WTC11 (cell line): ENCODE results near the gene ACACA. TPM values are rescaled to one million over a fixed set of nuclear protein-coding genes. Genes with fewer than 3 reads are reported as not detected.

ENCODE experiments used
- ATAC-seq: fragments of 200-7000 bp; cut with Tn5 transposase; 2 replicates; pipeline ENCODE4 v1.10.0; 2021; ENCODE audit warnings: mild to moderate bottlenecking, moderate library complexity
- CTCF ChIA-PET: fragments of 300-600 bp; sonication (Branson Sonifier 250); formaldehyde crosslinking; loops from one replicate; lab custom pipeline; 2021; ENCODE audit warnings: antibody characterized with exemption; lab: Charles Lee
- POLR2A ChIA-PET: fragments of 350-600 bp; sonication (Branson Sonifier 250); formaldehyde crosslinking; loops from one replicate; lab custom pipeline; 2021; ENCODE audit warnings: antibody characterized with exemption; lab: Charles Lee
- DNase-seq: peaks from one replicate; pipeline ENCODE4 v3.0.0; 2021; ENCODE audit warnings: low spot score
- H3K27ac Mint-ChIP-seq: 2 replicates; pipeline ENCODE4 v1.8.0; 2021; ENCODE audit warnings: mixed read lengths
- H3K27me3 Mint-ChIP-seq: 2 replicates; pipeline ENCODE4 v1.8.0; 2021; ENCODE audit warnings: low read depth, mild to moderate bottlenecking, moderate library complexity, mixed read lengths
- H3K36me3 Mint-ChIP-seq: 2 replicates; pipeline ENCODE4 v1.8.0; 2021; ENCODE audit warnings: mixed read lengths
- H3K4me1 Mint-ChIP-seq: 2 replicates; pipeline ENCODE4 v1.8.0; 2022; ENCODE audit warnings: mixed read lengths
- H3K4me3 Mint-ChIP-seq: 2 replicates; pipeline ENCODE4 v1.8.0; 2021; ENCODE audit warnings: mild to moderate bottlenecking, moderate library complexity, mixed read lengths
- H3K9me3 Mint-ChIP-seq: 2 replicates; pipeline ENCODE4 v1.8.0; 2021; ENCODE audit warnings: mixed read lengths
- ARID4B ChIP-seq: sonication (generic); formaldehyde crosslinking; IDR thresholded peaks from 2 replicates; pipeline ENCODE4 v1.8.0; 2023; ENCODE audit warnings: missing genetic modification reagents, mild to moderate bottlenecking, borderline replicate concordance
- ERG ChIP-seq: fragments of 250-450 bp; sonication (Bioruptor Pico); IDR thresholded peaks from 2 replicates; pipeline ENCODE4 v1.8.0; 2021; ENCODE audit warnings: mild to moderate bottlenecking
- FOXJ3 ChIP-seq: sonication (generic); formaldehyde crosslinking; IDR thresholded peaks from 2 replicates; pipeline ENCODE4 v1.9.0; 2021; ENCODE audit warnings: missing genetic modification reagents, mild to moderate bottlenecking, borderline replicate concordance
- IRF2 ChIP-seq: sonication (generic); formaldehyde crosslinking; IDR thresholded peaks from 2 replicates; pipeline ENCODE4 v1.8.0; 2022; ENCODE audit warnings: low read depth, missing genetic modification reagents, borderline replicate concordance
- NFE2L1 ChIP-seq: sonication (generic); formaldehyde crosslinking; IDR thresholded peaks from 2 replicates; pipeline ENCODE4 v1.8.1; 2023; ENCODE audit warnings: missing genetic modification reagents
- OVOL2 ChIP-seq: fragments of 250-450 bp; sonication (Bioruptor Pico); IDR thresholded peaks from 2 replicates; pipeline ENCODE4 v1.9.0; 2021; ENCODE audit warnings: mild to moderate bottlenecking, borderline replicate concordance
- SP1 ChIP-seq: sonication (generic); formaldehyde crosslinking; conservative IDR thresholded peaks from 2 replicates; pipeline ENCODE4 v1.8.1; 2022; ENCODE audit warnings: missing genetic modification reagents
- TEAD4 ChIP-seq: sonication (generic); formaldehyde crosslinking; IDR thresholded peaks from 2 replicates; pipeline ENCODE4 v1.8.0; 2022; ENCODE audit warnings: mild to moderate bottlenecking, missing genetic modification reagents
- TP53 ChIP-seq: sonication (generic); formaldehyde crosslinking; IDR thresholded peaks from 2 replicates; pipeline ENCODE4 v1.8.1; 2023; ENCODE audit warnings: mild to moderate bottlenecking, missing genetic modification reagents
- ZMAT4 ChIP-seq: fragments of 250-450 bp; sonication (Bioruptor Pico); IDR thresholded peaks from 2 replicates; pipeline ENCODE4 v1.9.0; 2021; ENCODE audit warnings: mild to moderate bottlenecking
- ZNF281 ChIP-seq: sonication (generic); formaldehyde crosslinking; IDR thresholded peaks from 2 replicates; pipeline ENCODE4 v1.8.0; 2023; ENCODE audit warnings: mild to moderate bottlenecking, missing genetic modification reagents
- ZNF317 ChIP-seq: sonication (generic); formaldehyde crosslinking; IDR thresholded peaks from 2 replicates; pipeline ENCODE4 v1.8.1; 2023; ENCODE audit warnings: low read depth, mild to moderate bottlenecking, moderate library complexity, missing genetic modification reagents, borderline replicate concordance
- ZNF671 ChIP-seq: fragments of 250-450 bp; sonication (Bioruptor Pico); IDR thresholded peaks from 2 replicates; pipeline ENCODE4 v1.8.0; 2021; ENCODE audit warnings: mild to moderate bottlenecking
- total RNA-seq: library from RNA; stranded (reverse); gene quantifications from 3 replicates; pipeline ENCODE4 v1.2.3, GENCODE V29; 2021
- TF ChIP-seq, protein P1 (sequence below): fragments of 250-450 bp; sonication (Bioruptor Pico); IDR thresholded peaks from 2 replicates; pipeline ENCODE4 v2.1.2; 2022; ENCODE audit warnings: mild to moderate bottlenecking, moderate library complexity
- TF ChIP-seq, protein P2 (sequence below): sonication (generic); formaldehyde crosslinking; conservative IDR thresholded peaks from 2 replicates; pipeline ENCODE4 v1.8.1; 2022; ENCODE audit warnings: mild to moderate bottlenecking, missing genetic modification reagents
- TF ChIP-seq, protein P3 (sequence below): sonication (generic); formaldehyde crosslinking; IDR thresholded peaks from 2 replicates; pipeline ENCODE4 v1.8.1; 2023; ENCODE audit warnings: mild to moderate bottlenecking, moderate library complexity, missing genetic modification reagents
- TF ChIP-seq, protein P4 (sequence below): sonication (generic); formaldehyde crosslinking; IDR thresholded peaks from 2 replicates; pipeline ENCODE4 v1.8.0; 2022; ENCODE audit warnings: mild to moderate bottlenecking, missing genetic modification reagents
- TF ChIP-seq, protein P5 (sequence below): fragments of 250-450 bp; sonication (Bioruptor Pico); IDR thresholded peaks from 2 replicates; pipeline ENCODE4 v1.9.0; 2021; ENCODE audit warnings: moderate library complexity, mild to moderate bottlenecking, inconsistent platforms, borderline replicate concordance

Gene ACACA
- total RNA-seq, 1 experiment from 2014 or later, result 167 TPM

GRCh38 chr17:37219876-37220606, 186.6 kb downstream of the ACACA start:
- Mint-ChIP-seq H3K36me3 (peaks cover 28% of the 10 kb centered on the region), H3K4me1 (peaks cover 23% of the 10 kb centered on the region), H3K9me3 (no peaks in the 10 kb centered on the region), H3K4me3 (no peak overlapping the region), H3K27me3 (no peaks in the 10 kb centered on the region), H3K27ac (peak overlapping the region; percentile 93)
- ChIA-PET CTCF (no interaction called here), POLR2A (no interaction called here)
- DNase-seq, result no peak
- TF ChIP-seq ZNF281 (CRISPR knock-in tag) (no peak), OVOL2 (CRISPR knock-in tag) (no peak), TP53 (CRISPR knock-in tag) (no peak), FOXJ3 (CRISPR knock-in tag) (no peak), NFE2L1 (CRISPR knock-in tag) (no peak), ARID4B (CRISPR knock-in tag) (no peak), TEAD4 (CRISPR knock-in tag) (no peak)
- TF ChIP-seq, protein P1, sequence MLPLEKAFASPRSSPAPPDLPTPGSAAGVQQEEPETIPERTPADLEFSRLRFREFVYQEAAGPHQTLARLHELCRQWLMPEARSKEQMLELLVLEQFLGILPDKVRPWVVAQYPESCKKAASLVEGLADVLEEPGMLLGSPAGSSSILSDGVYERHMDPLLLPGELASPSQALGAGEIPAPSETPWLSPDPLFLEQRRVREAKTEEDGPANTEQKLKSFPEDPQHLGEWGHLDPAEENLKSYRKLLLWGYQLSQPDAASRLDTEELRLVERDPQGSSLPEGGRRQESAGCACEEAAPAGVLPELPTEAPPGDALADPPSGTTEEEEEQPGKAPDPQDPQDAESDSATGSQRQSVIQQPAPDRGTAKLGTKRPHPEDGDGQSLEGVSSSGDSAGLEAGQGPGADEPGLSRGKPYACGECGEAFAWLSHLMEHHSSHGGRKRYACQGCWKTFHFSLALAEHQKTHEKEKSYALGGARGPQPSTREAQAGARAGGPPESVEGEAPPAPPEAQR (CRISPR knock-in tag), result no peak
- TF ChIP-seq, protein P2, sequence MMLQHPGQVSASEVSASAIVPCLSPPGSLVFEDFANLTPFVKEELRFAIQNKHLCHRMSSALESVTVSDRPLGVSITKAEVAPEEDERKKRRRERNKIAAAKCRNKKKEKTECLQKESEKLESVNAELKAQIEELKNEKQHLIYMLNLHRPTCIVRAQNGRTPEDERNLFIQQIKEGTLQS (CRISPR knock-in tag), result no peak
- TF ChIP-seq, protein P3, sequence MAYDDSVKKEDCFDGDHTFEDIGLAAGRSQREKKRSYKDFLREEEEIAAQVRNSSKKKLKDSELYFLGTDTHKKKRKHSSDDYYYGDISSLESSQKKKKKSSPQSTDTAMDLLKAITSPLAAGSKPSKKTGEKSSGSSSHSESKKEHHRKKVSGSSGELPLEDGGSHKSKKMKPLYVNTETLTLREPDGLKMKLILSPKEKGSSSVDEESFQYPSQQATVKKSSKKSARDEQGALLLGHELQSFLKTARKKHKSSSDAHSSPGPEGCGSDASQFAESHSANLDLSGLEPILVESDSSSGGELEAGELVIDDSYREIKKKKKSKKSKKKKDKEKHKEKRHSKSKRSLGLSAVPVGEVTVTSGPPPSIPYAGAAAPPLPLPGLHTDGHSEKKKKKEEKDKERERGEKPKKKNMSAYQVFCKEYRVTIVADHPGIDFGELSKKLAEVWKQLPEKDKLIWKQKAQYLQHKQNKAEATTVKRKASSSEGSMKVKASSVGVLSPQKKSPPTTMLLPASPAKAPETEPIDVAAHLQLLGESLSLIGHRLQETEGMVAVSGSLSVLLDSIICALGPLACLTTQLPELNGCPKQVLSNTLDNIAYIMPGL, result no peak
- peak; percentile 79 for ATAC-seq

GRCh38 chr17:37218849-37219248, 187.8 kb downstream of the ACACA start:
- POLR2A ChIA-PET, result no interaction called here
- peaks cover 32% of the 10 kb centered on the region for H3K4me1 Mint-ChIP-seq
- H3K4me3 Mint-ChIP-seq, result no peak overlapping the region
- H3K9me3 Mint-ChIP-seq, result no peaks in the 10 kb centered on the region
- no peak for DNase-seq
- peak overlapping the region; percentile 89 for H3K27ac Mint-ChIP-seq
- CTCF ChIA-PET, result interaction anchor here (1.5 kb wide), 1 partner anchor 45 kb away, joined by 4 read pairs; no protein-coding TSS in a partner anchor
- H3K27me3 Mint-ChIP-seq, result no peaks in the 10 kb centered on the region
- peaks cover 28% of the 10 kb centered on the region for H3K36me3 Mint-ChIP-seq
- no peak for ATAC-seq
- TF ChIP-seq ZMAT4 (CRISPR knock-in tag) (no peak), TP53 (CRISPR knock-in tag) (no peak), IRF2 (CRISPR knock-in tag) (no peak), ERG (no peak), ZNF317 (CRISPR knock-in tag) (no peak), ZNF671 (CRISPR knock-in tag) (no peak), SP1 (CRISPR knock-in tag) (no peak)
- TF ChIP-seq, protein P4, sequence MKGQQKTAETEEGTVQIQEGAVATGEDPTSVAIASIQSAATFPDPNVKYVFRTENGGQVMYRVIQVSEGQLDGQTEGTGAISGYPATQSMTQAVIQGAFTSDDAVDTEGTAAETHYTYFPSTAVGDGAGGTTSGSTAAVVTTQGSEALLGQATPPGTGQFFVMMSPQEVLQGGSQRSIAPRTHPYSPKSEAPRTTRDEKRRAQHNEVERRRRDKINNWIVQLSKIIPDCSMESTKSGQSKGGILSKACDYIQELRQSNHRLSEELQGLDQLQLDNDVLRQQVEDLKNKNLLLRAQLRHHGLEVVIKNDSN (CRISPR knock-in tag), result no peak
- TF ChIP-seq, protein P5, sequence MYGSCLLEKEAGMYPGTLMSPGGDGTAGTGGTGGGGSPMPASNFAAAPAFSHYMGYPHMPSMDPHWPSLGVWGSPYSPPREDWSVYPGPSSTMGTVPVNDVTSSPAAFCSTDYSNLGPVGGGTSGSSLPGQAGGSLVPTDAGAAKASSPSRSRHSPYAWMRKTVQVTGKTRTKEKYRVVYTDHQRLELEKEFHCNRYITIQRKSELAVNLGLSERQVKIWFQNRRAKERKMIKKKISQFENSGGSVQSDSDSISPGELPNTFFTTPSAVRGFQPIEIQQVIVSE (CRISPR knock-in tag), result no peak
